NCI-H187 treated with DMSO at 0.1 percent for 48 hours (cell line): ENCODE measurements around the gene RAB11FIP4.

Source experiments
- DNase-seq: peaks from one replicate; lab custom pipeline; 2025; lab: John Stamatoyannopoulos, UW

RAB11FIP4 gene

DNA sequence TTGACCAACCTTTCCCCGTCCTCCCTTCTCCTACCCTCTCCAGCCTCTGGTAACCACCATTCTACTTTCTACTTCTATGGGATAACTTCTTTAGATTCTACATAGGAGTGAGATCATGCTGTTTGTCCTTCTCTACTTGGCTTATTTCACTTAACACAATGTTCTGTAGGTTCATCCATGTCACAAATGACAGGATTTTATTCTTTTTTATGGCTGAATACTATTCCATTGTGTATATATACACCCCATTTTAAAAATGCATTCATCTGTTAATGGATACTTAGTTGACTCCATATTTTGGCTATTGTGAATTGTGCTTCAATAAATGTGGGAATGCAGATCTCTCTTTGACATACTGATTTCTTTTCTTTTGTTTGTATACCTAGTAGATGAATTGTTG is 115.0 kb downstream of the RAB11FIP4 start:
- no peak for DNase-seq

DNA sequence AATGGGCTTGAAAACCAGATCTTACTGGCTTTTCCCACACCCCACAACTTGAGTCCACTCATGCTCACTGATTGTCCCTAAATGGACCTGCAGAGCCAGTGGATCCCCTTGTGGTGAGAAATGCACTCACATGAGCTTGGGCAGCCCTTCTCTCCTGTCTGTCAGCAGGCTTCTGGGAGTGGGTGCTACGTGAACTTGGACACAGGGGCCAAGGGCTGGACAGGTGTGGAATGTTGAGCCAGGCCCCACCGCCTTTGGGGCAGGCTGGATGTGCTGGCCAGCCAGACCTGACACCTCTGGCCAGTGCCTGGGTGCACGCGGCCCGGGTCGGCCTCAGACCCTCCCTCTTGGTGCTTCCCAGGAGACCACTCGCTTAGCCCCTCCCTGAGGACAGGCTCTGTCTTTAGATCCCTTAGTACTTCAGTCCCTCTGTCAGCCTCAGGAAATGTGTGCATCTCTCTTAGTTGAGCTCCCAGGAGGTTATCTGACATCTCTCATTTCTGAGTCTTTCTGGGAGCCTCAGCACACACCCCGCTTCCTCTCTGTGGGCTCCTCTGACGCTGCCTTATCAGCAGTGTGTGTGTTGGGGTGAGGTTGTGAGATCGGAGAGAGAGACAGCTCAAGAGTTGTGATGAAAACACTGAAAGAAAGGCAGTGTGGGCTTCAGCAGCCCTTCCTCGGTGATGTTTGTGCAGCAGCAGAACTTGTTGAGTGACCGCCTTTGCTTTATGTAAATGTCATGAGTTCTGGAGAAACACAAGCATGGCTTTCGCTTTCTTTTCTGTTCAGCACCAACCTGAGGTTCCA is 117.0 kb downstream of the RAB11FIP4 start:
- no peak for DNase-seq

DNA sequence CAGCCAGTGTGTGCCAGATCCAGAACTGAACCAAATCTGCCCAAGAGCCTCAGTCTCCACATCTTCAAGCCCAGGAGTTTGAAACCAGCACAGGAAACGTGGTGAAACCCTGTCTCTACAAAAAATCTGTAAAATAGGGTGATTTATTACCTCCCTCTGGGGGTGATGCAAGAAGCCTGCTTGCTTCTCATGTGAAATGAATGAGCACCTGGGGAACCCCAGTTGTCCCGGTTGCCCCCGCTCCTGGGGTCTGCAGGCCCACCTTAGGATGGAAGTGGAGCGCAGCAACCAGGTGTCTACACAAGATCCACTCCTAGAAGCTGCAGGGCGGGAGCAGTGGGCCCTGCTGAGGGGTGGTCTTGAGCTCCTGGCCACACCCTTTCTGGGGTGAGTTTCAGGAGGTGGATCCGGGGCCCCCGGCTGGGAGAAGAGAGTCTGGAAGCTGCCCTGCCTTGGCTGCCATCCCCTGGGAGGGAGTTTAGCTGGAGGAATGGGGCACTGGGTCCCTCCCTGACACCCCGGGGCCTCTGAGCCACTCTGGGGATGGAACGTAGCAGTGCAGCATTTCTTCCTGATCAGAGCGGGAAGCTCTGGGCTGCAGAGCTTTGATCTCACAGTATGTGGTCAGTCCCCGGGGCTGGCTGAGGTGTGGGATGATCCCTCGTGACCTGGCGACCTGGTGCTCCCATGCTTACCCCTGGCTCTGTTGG is 117.8 kb downstream of the RAB11FIP4 start:
- DNase-seq, result no peak

DNA sequence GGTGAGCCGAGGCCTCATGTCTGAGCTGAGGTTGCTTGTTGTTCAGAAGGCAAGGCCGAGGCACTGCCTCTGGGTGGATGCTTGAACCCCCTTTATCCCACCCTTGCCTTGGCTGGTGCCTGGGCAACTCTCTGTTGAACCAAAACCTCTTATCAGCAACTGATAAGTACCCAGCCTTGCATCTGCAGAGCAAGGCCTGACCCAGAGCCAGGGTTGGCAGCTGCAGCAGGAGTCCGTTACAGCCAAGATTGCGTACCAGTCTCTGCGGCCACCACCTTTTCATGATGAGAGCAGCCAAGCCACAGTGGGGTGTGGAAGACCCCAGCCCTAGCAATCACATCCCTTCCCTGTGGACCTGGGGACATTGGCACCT is 118.3 kb downstream of the RAB11FIP4 start:
- DNase-seq, result no peak

DNA sequence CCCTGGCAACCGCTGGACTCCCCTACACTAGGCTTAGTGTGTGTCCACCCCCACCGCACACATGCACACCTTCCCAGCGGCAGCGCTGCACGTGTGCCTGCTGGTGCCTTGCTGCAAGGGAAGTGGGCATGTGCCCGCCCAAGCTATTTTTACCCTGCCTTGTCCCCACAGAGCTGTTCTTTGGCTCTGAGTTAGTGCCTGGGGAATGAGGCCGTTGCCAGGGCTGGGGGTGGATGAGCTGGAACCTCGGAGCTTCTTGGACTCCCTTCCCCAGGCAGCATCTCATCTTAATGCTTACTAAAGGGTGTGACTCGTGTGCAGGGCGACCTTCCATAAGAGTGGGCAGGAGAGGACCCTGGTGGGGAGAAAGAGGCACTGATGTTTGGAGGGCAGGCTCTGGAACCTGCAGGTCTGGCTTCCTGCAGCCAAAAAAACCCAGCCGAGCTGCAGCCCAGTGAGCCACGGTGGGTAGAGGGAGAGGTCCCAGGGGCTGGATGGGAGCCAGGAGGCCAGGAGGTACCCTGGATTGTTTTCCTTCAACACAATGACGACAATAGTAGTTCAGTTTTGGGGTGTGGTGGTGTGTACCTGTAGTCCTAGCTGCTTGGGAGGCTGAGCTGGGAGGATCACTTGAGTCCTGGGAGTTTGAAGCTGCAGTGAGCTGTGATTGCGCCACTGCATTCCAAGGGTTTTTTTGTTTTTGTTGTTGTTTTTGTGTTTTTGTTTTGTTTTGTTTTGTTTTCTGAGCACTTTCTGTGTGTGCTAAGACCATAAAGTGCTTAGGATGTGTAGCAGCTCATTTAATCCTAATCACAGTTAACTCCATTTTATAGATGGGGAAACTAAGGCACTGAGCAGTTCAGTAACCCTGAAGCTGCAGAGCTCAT is 119.1 kb downstream of the RAB11FIP4 start:
- no peak for DNase-seq

DNA sequence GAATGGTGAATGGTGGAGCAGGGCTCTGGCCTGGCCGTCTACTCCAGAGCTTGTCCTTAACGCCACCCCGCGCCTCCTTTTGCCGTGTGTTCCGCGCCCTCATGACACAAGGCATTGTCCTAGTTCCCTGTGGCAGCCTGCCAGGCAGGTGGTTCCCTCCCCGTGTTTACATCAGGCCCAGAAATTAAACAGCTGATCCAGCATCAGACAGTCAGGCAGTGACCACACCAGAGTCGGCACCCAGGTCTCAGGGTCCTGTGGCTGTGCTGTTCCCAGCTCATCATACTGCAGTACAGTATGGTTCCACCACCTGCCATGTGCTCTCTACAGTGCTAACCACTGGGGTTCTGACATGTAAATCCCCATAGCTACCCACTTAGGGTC is 119.7 kb downstream of the RAB11FIP4 start:
- DNase-seq, result no peak

DNA sequence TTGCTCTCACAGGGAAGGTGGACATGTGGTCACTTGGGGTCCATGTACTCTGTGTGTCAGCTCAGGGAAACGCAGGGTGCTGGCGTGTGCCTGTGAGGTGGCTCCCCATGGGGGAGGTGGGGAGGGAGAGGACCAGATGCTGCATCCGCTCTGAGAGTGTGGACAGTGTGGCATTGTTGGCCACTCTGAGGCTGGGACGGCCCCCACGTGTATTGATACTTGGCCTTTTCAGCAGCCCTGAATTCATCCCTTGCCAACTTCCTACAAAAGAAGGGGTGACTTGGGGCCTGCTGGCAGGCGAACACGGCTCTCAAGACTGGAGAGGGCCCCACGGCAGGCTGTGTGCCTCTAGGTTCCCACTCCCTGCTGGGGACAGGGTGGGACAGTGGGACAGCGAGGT is 120.1 kb downstream of the RAB11FIP4 start:
- DNase-seq, result no peak

DNA sequence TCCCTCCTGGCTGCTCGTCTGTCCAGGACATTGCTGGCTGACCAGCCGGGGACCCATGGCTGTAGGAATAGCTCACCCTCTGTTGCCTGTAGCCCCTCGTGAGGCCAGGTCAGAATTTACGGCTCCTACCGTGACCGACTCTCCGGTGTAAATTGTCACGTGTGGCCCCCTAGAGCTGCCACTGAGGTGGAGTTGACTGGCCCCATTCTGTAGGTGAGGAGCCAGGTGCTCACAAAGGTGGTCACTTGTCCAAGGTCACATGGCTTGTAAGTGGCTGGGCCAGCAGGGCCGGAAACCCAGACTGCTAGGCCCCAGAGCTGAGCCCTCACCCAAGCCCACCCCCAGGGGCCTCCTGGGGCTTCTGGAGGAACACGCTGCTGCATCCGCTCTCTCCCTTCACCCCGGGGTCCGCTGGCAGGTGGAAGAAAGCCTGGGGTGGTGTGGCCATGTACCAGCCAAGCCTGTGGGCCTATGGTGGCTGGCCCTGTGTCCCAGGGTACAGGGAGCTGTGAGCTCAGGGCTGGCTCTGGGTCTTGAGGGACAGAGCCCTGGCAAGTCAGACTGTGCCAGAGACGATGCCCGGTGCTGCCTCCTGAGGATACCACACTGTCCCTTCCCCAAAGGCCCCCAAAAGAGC is 120.7 kb downstream of the RAB11FIP4 start:
- no peak for DNase-seq

DNA sequence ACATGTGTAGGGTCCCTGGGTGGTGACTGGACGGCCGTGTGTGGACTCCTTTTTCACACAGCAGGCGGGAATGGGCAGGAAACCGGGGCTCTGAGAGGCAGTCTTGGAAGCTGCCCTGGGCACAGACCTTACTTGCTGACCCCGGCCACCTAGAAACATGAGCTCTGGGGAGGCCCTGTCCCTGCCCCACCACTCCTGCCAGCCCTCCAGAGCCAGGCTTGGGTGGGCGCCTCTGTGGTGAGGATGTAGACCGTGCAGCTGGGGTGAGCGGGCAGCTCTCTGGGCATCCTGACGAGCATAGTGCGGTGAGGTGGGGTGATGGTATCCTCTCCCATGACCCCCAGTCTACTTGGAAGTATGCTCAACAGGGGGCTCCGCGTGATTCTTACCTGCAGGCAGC is 121.3 kb downstream of the RAB11FIP4 start:
- no peak for DNase-seq

DNA sequence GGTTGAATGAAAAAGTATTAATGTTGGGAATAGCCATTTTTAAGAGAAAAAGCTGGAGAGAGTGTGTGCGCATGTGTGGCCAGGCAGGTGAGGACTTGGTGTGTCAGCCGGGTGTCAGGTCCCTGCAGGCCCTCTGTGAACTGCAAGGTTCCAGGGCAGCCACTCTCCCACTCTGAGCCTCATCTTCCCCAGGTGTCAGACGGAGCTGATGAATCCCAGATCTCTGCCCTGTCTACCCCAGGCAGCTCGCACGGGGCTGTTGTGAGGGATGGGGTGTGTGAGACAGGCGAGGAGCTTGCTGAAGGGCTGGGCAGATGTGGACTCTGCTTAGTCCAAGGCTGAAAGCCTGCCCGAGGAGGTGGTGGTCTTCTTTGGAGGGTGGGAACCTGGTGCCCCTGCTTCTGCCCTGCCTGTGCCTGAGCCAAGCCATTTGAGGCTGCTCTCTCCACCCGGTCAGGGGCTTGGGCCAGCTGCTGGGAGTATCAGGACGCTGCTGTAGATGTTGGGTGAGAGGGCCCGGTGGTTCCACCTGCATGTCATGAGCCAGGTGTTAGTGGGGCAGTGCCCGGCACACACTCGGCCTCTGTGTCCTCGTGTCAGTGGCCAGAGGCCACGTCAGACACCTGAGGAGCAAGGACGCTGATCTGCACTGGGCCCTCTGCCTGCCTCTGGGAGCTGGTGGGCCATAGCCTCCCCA is 122.4 kb downstream of the RAB11FIP4 start:
- DNase-seq, result no peak

DNA sequence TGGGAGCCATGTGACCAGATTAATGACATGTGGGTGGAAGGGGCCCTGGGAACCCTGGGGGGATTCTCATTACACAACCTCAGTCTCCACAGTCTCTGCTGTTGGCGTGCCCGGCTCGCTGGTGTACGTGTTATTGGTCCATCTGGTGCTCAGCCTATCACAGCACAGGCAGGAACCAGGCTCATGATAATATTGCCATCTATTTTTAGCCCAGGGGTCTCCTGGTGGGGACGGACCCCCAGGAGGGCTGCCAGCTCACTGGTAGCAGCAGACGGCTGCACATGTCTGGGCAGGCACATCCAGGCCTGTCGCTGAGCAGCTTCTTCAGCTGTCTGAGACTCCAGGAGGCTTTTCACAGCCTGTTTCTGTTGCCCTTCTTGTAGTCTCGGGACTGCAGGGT is 123.8 kb downstream of the RAB11FIP4 start:
- DNase-seq, result no peak

DNA sequence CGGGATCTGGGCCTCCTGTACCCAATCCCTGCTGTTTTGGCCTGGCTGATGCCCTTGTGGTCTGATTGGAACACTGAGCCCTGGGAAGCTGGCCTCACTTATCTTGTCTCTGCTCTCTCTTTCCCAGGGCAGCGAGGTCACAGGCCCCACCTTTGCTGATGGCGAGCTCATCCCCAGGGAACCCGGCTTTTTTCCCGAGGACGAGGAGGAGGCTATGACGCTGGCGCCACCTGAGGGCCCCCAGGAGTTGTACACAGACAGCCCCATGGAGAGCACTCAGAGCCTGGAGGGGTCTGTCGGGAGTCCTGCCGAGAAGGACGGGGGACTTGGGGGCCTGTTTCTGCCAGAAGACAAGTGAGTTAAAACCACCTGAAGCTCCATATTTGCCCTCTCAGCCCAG is 126.0 kb downstream of the RAB11FIP4 start:
- no peak for DNase-seq

DNA sequence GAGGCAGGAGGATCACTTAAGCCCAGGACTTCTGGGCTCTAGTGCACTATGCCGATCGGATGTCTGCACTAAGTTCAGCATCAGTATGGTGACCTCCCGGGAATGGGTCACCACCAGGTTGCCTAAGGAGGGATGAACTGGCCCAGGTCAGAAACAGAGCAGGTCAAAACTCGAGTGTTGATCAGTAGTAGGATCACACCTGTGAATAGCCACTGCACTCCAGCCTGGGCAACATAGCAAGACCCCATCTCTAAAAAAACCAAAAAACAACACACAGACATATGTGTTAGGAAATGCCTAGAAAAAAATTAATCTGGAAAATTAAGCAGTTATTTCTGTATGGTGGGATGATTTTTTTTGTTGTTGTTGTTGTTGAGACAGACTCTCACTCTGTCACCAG is 127.0 kb downstream of the RAB11FIP4 start:
- DNase-seq, result no peak

DNA sequence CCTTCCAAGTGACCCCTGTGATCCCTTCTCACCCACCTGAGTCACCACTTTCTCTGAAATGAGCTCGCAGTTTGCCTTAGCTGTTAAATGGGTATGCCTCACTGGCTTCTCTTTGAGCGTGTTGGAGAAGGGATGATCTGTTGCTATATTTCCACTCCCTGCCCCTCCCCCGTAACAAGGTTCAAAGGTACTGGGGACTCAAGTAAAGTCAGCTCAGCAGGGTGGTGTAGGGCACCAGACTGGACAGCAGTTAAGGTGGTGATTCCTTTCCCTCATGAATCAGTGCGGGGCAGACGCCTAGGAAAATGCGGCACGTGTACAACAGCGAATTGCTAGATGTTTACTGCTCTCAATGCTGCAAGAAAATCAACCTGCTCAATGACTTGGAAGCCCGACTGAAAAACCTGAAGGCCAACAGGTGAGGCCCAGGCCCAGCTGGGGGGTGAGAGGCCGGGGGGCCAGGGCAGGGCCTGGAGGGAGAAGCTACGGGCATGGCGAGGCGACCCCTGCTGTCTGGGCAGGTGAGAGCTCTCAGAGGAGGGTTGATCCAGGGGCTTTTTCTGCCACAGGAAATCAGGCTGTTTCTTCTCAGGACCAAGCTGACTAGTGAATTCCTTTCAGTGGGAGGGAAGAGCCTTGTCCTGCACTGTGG is 130.3 kb downstream of the RAB11FIP4 start:
- DNase-seq, result no peak

DNA sequence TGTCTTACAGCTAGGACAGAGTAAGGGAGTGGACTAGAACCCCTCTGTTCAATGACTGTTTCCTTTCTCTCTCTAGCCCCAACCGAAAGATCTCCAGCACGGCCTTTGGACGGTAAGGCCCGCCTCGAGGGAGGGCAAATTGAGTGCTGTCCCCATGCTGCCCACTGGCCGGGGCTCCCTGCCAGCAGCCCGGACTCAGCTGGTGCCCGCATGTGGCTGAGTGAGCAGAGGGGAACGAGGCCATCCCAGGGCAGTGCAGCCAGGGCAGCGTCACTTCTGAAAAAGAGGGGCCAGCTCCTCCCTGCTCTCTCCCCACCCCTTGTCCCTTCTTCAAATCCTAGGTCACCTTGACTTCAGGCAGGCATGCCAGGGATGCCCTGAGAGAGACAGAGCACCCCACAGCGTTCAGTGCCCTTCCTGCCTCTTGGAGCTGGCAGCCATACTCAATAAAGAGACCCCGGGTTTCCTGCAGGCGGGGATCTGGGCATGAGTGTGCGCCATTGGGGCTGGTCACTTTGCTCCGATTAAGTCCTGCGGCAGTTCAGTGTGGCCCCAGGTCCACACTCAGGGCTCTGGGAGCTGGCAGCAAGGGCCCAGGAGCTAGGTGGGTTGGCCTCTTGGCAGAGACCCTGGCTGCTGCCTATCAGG is 130.9 kb downstream of the RAB11FIP4 start:
- no peak for DNase-seq

DNA sequence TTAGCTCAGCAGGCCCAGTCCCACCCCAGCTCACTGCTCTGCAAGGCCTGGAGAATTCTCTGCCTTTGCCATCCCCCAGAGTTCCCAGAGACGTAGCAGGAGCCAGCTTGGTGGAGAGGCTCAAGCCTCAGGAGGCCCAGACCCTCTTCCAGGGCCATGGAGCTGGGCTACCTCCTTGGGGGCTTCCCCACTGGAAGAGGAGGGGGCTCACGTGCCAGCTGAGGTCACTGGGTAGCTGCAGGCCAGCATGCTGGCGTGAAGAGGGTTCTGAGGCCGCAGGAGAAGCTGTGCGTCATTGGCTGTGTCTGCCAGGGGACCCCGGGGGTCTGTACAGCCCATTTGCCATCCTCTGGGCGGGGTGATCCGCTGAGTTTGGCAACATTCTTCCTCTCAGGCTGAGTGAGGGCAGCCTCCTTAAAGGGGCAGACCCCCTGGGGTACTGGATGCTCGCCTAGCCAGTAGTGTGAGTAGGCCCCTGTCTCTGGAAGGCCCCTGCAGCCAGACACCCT is 131.6 kb downstream of the RAB11FIP4 start:
- DNase-seq, result no peak

DNA sequence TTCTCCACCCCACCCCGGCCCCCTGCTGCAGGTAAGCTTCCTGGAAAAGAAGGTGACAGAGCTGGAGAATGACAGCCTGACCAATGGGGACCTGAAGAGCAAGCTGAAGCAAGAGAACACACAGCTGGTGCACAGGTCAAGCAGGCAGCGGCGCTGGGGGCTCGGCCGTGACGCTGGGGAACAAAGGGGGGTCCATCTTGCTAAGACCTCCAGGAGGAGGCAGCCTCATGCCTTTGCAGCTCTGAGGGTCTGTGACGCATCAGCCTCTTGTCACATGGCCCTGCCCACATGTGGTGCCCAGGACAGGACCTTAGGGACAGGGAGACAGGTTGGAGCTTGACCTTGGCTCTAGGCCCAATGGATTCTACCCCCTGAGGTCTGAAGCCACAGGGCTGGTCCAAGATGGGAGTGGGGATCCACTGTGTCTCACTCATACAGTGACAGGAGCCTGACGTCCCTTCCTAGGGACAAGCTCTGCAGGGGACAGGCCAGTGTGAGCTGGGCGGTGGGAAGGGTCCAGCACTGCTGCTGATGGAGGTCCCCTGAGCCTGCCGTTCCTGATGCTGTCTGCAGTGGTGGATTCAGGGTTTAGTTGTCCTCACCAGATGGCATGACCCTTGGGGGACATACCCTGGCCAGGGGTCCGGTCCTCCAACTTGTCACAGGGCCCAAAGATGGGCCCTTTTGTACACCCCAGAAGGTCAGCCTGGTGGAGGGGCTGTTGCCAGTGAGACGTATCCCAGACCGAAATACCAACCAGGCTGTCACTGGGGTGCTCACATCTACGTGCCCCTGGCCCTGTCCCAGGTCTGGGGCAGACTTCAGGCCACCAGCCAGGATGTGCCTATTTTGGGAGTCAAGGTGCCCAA is 132.6 kb downstream of the RAB11FIP4 start:
- no peak for DNase-seq

DNA sequence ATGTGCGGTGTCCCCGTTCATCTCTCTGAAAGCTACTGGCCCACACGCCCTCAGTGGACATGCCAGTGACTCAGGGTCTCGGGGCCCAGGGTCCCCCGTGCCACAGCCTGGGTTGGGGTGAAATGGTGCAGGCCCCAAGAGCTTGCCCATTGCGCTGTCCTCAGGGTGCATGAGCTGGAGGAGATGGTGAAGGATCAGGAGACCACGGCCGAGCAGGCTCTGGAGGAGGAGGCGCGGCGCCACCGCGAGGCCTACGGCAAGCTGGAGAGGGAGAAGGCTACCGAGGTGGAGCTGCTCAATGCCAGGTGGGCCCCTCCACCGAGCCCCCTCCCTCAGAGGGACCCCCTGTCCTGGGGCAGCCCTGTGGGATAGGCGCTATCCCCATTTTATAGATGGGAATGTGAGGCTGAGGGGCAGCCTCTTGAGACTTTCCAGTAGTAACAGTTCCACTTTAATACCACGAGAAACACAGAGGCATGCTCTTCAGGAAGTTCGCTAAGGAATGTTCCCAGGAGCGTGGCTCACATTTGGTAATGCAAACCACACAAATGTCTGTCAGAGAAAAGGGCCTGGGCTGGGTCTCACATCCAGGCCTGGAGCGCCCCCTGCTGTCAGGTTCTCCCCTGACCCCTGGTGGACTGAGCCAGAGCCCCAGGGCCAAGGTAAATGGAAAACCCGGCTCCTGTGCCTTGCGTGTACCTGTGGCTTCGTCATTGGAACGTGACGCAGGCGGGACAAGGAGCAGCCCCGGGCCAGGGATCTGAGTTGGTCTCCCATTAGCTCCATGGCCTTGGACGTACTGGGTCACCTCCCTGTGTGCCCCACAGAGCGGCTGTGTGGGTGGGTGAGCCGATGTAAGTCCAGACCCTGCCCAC is 133.7 kb downstream of the RAB11FIP4 start:
- DNase-seq, result no peak
